HG03097 (cell line): Measurements from ENCODE around the gene SLC35B4.
A peak's percentile ranks its signal among the peaks of the same experiment; 100 is the strongest.

Experiments used
- ATAC-seq: cut with Tn5 transposase; IDR thresholded peaks from one replicate; pipeline ENCODE4 v1.9.1; 2021; ENCODE audit not compliant: unreplicated experiment, low FRiP score

The SLC35B4 gene, protein sequence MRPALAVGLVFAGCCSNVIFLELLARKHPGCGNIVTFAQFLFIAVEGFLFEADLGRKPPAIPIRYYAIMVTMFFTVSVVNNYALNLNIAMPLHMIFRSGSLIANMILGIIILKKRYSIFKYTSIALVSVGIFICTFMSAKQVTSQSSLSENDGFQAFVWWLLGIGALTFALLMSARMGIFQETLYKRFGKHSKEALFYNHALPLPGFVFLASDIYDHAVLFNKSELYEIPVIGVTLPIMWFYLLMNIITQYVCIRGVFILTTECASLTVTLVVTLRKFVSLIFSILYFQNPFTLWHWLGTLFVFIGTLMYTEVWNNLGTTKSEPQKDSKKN

DNA sequence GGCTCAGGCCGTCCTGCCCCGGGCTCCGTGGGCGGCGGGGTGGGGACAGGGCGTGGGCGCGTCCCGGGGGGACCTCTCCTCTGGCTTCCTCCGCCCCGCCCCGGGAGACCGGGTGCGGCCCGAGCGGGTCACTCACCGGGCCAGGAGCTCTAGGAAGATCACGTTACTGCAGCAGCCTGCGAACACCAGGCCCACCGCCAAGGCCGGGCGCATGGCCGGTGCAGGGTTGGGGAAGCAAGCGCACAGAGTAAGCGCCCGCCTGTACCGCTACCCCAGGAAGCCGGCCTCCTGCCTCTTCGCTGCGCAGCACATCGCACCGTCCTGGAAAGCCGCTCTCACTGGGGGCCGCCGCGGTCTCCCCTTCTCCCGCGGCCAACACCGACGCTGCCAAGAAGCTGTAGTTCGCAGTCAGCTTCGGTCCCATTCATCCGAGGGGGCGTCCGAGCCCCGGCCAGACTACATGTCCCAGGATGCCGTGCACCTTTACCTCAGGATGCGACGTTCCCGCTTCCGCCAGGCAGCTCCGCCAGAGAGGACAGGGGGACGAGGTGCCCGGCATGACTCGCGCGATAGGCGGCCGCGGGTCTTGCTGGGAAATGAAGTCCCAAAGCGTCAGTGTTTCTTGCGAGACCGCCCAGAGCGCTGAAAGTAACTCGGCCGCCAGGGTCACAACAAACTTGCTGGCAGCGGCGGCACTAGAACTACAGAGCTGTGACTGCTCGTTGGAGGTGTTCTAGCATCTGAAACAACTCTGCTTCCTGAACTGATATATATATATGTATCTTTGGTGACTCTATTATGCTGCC lies at the start of gene SLC35B4:
TSS of gene SLC35B4 (minus strand) at position 392 of the 806 bp plus-strand sequence. CDS start at position 213, 179 bp downstream.
- peak; percentile 100 for ATAC-seq

DNA sequence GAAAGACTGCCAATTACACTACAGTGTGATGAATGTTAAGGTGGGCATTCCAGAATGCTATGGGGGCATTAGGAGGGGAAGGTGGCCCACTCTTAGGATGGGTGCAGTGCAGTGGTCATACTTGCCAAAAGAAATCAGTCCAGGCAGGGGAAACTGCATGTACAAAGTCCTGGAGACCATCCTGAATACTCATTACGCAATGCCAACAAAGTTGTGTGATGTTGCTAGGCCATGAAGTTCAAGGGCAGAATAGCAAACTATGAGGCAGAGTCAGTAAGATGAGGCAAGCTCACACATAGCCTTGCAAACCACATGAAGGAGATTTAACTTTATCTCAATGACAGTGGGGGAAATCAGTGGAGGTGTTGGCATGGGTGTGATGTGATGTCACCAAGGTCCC lies 49.8 kb upstream of the SLC35B4 start:
- ATAC-seq = no peak

DNA sequence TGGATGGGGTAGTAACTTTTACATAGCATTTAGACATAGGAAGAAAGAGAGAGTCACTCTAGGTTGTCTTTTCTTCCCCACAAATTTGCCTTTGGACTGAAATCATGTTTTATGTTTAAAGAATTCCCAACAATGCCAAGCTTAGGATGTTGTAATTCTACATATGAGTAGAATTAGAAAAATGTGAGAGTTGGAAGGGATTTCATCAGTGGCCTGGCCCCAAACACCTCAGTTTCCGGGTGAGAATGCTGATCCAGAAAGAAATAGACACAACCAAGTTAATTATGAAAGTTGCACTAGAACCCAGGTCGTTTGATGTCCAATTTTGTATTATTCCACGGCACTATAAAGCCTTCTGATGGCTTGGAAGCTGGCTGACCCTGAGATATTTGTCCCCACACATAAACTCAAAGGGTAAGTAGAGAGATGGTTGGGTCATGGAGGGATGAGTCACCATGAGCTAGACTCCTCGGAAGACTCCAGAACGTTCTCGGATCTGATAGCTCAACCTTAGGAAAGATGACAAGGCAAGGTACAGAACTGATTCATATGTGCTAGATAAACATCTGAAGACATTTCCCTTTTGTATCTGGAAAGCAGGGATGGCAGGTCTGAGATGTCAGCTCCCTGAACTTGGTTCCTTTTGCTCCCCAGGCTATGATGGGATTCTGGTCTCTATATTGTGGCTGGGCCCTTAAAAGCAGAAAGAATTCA lies 48.8 kb upstream of the SLC35B4 start:
- ATAC-seq = no peak

DNA sequence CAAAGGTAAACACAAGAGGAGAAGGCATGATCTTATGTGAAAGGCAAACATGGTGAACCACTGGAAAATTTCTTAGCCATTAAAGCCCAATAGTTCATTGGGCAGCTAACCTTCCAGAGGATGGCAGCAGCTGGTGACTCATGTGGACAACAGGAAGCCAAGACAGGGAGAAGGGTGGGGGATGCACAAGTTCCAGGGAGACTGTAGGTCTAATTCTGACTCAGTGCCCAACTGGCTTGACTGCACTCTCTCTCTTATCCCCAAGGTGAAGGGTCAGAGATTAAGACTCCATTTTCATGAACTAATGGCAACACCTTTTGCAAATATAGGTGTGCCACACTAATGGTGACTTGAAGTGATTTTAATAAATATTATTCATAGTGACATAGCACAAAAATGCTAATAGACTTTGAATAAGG lies 47.9 kb upstream of the SLC35B4 start:
- no peak for ATAC-seq

DNA sequence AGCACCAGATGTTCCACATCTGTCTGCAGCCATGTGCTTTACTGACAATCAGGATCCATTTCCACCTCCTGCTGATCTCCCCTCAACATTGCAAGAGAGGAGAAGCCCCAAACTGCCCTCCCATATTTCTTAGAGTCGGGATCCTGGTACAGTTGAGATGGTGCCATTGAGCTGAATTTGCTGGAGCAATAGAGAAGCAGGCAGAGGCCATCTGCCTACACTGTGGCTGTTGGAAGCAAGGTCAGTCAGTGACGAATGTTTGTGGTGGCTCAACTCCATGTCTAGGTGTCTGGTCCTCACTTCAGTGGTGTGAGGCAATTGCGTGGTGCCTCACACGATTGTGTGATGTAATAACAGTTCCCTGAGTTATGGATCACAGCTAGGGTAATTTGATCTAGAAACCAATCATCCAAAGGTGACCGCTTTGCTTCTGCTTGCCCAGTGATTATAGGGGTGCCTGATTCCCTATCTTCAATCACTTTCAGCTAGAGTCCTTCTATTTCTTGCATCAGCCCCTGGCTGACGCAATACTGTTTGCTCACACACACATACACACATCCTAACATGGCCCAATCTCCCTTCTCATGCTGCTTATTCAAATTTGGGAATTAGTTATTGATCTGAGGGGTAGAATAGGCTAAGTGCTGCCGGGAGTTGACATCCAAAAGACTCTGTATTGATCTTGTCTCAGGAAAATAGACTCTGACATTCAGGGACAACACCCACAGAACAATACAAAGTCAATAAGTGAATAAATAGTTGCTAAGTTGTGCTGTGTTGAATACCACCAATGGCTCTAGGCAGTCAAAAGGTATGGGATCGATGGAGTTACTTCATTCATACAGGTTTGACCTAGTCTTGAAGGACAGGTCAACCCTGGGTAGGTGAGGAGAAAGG lies 46.1 kb upstream of the SLC35B4 start:
- no peak for ATAC-seq

DNA sequence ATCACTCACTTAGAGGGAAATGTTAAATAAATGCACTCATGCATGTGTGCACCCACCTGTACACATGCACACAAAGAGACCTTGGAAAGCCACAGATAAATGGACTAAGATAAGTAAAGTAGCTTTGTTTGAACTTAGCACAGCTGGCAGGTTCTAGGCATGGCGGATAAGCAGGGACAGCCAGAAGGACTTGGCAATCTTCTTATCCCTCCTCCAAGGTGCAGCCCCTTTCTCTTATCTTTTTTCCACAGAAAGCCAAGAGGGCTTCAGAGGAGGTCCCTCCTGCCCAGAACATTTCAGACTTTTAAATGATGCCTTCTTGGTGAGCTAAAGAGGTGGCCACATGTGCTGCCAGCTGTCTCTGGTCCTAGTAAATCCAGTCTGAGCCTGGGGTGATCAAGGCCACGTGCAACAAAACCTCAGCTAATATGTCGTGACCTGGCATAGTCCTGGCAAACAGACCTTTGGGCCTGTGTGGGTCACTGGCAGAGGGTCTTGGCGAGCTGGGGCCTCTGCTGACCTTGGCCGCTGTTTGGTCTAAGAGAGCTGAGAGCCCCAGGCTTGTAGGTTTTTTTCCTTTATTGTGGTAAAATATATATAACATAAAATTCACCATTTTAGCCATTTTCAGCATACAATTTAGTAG lies 43.2 kb upstream of the SLC35B4 start:
- ATAC-seq = no peak

DNA sequence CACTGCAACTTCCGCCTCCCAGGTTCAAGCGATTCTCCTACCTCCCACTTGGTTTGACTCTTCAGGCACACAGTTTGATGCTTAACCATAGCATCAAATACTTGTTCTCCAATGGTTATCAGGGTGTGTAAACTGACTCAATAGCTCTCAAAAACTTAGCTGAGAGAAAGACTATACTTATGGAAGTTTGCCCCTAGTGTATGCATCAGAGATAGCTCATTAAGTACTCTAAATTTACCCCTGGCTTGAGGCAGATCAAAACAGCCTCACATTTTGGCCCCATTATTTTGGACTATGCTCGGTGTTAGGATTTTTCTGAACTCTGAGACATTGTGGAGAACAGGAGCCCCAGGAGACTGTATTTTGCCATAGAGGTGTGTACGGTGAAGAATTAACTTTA lies 40.8 kb upstream of the SLC35B4 start:
- ATAC-seq = no peak

DNA sequence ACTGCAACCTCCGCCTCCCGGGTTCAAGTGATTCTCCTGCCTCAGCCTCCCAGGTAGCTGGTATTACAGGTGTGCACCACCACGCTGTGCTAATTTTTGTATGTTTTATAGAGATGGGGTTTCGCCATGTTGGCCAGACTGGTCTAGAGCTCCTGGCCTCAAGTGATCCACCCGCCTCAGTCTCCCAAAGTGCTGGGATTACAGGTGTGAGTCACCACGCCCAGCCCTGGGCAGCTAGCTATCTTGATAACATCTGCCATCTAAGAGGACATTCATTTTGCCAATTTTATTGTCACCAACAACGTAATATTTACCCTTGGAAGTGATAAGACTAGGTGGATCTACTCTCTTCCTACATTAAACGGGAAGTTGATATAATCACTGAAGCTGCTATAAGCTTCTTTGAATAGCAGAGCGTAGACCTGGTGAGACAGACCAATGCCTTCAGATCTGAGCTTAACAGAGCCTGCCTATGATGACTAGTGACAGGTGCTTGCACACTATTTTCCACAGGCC lies 39.7 kb upstream of the SLC35B4 start:
- ATAC-seq = no peak

DNA sequence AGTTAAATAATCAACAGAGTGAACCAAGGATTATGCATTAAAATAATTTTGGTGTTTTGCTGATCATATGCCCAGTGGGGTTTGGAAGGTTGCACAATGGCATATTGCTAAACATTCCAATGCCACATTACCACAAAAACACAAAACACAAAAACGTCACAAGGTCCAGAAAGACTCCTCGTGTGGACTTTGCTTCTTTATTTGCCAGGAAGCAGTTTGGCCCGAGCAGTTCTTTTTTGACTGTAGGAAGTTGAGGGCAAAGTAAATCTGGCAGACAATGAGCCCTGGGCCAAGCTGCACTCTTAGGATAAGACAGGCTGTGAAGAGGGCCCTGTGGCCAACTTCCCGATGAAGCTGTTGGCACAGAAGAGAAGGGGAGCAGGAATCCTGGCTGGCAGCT lies 39.2 kb upstream of the SLC35B4 start:
- ATAC-seq = no peak

DNA sequence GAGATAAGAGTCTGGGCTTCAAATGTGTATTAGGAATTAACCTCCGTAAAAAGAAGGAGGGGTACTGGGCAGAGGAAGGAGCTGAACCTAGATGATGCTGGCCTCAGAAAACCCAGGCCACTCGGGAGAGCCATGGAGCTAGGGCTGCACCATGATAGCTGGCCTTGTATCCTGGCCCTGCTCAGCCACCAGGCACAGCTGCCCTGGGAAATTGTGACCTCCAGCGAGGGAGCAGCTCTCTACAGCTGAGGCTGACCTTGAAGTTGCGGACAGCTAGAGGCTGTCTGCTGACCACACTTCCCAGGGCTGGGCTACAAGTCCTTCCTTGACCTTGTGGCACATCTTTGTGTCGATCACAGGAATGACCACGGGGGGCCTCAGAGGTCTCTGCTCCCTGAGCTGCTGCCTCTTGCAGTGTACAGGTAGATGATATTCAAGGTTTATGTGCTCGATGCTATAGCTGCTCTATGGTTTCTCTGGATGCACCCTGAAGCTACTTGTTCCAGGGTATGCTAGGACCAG lies 38.3 kb upstream of the SLC35B4 start:
- ATAC-seq = no peak

DNA sequence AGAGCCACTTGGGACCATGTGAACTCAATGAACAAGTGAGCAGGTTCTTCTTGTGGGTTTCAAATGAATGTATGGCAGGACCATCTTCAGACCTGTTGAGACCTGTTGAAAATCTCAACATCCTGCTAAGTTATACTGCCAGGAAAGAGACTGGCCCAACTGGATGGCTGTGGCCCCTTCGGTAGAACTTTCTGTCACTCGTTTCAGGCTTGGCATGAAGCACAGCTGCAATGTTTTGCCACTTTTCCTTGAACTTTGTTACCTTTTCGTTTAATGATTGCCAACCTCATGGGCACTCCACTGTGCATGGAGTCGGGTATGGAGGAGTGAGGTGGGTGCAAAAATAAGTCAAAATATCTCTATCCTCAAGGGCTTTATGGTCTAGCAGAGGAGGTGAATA lies 36.7 kb upstream of the SLC35B4 start:
- no peak for ATAC-seq

DNA sequence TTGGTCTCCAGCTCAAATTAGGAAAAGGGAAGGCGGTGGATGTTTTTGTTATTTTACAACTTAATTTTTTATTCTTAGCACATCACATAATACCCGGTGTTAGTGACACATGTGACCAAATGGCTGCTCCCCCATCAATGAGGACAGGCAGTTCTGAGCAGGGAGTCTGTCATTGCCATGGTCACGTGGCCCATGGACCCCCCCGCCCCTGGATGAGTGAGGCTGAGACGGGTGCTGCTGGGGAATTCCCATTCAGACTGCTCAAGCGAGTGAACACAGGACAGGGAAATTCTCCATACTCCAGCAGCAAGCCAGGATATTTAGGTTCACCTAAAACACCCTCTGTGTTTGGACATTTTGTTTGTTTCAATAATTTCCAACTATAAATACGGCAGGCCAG lies 34.7 kb upstream of the SLC35B4 start:
- no peak for ATAC-seq

DNA sequence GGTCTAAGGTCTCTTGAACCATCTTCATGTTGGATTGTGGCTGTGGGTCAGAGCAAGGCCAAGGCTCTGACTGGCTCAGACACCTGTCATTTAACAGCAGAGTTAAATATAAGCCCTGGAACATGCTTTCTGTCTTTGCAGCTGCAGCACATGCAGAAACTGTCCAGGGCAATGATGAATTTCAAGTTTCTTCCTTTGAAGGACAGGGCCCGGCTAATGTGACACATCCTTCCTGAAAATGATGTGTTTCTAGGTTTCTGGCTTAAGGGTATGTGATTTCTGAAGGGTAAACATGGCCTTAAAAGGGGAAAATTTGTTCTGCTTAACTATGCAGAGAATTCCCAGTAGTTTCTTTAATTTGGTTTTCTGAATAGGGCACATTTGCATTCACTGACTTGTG lies 34.0 kb upstream of the SLC35B4 start:
- no peak for ATAC-seq

DNA sequence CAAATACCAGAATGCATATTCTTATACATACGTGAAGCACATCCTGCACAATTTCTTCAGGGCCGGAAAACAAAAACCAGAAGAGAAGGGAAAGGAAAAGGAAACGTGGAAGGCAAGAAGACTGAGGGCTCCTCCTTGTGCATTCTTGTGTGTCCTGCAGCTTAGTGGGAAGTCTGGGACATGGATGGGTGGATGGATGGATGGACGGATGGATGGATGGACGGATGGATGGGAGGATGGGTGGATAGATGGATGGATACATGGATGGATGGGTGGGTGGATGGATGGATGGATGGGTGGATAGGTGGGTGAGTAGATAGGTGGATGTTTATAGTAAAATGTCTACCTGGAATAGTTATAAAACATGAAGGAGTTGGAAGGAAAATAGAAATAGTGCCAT lies 30.8 kb upstream of the SLC35B4 start:
- ATAC-seq = no peak

DNA sequence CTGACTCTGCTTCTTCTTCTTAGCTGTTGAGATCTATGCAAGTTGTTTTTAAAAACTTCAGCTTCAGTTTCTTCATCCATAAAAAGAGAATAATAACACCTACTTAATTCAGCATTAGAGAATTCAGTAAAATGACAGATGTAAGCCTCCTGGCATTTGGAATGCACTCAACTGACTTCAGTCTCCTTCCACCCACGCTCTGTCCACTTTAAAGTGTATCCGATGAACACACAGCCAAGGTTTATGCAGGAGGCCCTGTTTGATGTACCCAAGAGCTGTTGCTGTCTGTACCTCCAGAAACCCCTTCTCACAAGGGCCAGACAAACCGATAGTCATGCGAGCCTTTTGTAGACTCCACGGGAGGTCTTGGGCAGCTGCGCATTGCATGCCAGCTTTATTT lies 27.1 kb upstream of the SLC35B4 start:
- ATAC-seq = no peak

DNA sequence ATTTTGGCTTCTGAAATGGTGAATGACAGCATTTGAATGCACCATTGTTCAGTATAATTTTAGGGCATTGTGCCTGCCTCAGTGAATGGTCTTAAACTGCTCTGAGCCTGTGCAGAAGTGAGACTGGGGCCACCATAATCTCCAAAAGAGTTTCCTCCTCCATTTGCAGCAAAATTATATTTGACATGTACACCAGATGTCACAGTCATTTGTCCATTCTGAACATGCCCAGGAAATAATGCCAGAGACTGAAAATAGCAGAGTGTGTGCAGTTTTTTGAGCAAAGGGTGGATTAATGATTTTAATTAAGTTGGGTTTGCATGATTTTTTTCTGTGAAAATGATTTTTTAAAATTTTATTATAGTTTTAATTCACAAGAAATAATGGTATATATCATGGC lies 26.4 kb upstream of the SLC35B4 start:
- no peak for ATAC-seq

DNA sequence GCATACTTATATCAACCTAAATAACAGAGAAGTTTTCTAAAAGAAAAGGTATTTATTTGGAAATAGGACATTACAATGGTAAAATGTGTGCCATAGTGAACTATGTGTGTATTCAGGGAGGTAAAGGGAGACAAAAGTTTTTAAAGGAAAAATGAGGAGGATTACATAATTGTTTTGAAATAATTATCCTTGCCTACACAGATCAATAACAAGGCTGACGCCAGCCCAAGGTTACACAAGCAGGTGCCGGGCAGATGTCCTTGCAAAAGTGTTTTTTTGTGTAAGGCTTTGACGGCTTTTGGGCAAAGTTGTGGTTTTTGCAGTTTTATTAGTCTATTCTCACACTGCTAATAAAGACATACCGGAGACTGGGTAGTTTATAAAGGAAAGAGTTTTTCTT lies 22.7 kb upstream of the SLC35B4 start:
- ATAC-seq = no peak

DNA sequence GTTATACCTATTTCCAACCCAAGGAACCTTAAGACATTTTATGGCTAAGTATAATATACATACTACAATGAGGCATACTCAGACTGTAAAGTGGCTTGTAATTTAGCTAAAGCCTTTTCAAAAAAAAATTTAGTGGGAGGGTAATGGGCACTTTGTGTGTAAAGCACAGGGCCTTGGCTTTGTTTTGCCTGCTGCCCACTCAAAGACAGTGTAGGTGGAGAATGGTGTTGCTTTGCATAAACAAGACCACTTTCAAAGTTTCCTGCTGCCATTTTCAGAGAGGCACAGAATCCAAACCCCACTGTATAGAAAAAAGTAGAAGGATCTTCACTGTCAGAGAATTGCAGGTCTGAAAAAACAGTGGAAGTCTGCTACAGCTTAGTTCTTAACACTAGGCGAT lies 21.2 kb upstream of the SLC35B4 start:
- no peak for ATAC-seq

DNA sequence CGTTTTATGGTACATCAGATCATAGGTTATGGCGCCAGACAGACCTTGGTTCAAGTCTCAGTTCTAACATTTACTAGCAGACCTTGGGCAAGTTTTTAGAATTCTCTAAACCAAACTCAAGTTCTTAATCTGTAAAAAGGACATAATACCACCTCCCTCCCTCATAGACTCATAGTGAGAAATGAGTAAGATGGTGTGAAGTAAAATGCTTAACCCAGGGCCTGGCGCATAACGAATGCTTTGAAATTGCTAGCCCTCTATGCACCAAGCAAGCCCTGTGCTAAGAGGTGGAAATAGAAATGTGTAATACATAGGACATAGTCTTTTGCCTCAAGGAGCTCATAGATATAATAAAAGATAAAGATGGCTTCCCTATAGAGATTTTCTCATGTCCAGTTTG lies 17.7 kb upstream of the SLC35B4 start:
- ATAC-seq = no peak

DNA sequence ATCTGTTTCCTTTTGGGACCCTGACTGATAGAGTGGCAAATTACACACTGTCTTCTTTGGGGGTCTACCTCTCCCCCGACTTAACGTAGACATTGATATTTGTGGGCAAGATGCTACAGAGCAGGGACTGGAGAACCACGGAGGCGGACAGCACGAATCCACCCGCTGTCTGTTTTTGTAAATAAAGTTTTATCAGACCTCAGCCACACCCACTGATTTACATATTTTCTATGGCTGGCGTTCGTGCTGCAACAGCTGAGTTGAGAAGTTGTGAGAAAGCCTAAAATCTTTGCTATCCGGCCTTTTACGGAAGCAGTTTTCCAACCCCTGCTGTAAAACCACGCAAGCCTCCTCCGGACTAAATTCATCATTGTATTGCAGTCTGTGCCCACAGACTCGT lies 17.2 kb upstream of the SLC35B4 start:
- no peak for ATAC-seq
